ENCODE results near the gene CTBP1. TPM values are rescaled to one million over a fixed set of nuclear protein-coding genes. Genes with fewer than 3 reads are reported as not detected.
A peak's percentile ranks its signal among the peaks of the same experiment; 100 is the strongest.

The CTBP1 gene
- polyA plus RNA-seq, 1 donor from 2014 or later: 325 TPM

DNA sequence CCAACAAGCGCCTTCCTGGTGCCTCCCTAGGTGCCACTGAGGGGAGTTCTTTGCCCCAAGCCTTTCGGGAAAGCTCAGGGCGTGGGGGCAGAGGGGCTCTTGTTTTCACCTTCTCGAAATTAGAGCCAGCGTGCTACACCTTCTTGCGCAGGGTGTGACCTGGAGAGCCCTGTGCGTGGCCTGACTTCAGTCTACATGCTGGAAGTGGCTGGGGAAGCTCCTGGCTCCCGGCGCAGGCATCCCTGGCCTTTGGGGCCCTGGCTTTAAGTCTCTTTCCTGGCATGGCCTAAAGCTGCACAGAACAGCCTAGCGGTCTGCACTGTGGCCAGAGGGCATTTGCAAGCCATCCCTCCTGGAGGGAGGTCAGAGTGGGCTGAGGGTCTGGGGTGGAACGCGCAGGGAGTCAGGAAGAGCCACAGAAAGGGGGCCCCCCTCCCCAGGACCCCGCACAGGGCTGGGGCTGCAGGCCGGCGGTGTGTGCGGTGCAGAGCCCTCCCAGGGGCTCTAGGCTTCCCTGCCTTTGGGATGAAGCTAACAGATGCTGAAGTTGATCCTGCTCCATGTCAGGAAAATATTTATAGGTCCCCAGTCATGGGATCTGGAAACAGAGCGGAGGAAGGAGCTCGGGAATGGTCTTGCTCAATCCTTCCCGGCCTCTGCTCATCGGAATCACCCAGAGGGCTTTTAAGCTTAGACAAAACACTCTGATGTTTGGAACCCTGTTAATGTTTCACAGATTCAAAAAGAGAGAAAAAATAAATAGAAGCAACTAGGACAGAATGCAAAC lies 75.8 kb downstream of the CTBP1 start:
- Histone ChIP-seq H3K36me3 (ENCODE audit: insufficient read depth, low read length) (no peaks in the 10 kb centered on the region), H3K9me3 (ENCODE audit: low read length) (no peaks in the 10 kb centered on the region), H3K4me2 (ENCODE audit: low read length) (no peak overlapping the region), H4K20me1 (ENCODE audit: insufficient read depth) (no peaks in the 10 kb centered on the region), H3K27ac (ENCODE audit: low read length) (no peak overlapping the region), H3F3A (ENCODE audit: insufficient read depth, low read length, poor library complexity, severe bottlenecking) (no peaks in the 10 kb centered on the region), H3K79me2 (replicated peaks; ENCODE audit: insufficient read depth, low read length) (no peaks in the 10 kb centered on the region), H2AFZ (ENCODE audit: low read depth, low read length) (no peak overlapping the region), H3K27me3 (ENCODE audit: insufficient read depth, low read depth, low read length) (peaks cover 56% of the 10 kb centered on the region), H3K9me2 (ENCODE audit: insufficient read depth, low read length) (no peaks in the 10 kb centered on the region), H3K9ac (ENCODE audit: low read length) (no peak overlapping the region), H3K4me3 (ENCODE audit: low read length) (no peak overlapping the region)
- TF ChIP-seq EZH2 (IDR thresholded peaks at IDR 0.05; ENCODE audit: borderline replicate concordance, insufficient read depth, low read length, poor library complexity, severe bottlenecking) (no peak), POLR2AphosphoS5 (IDR thresholded peaks at IDR 0.05) (no peak), EP300 (conservative IDR thresholded peaks at IDR 0.05; ENCODE audit: poor library complexity, severe bottlenecking) (no peak), TAF1 (IDR thresholded peaks at IDR 0.05; ENCODE audit: low read depth) (no peak), MXI1 (conservative IDR thresholded peaks at IDR 0.05; ENCODE audit: poor library complexity, severe bottlenecking) (no peak), RAD21 (conservative IDR thresholded peaks at IDR 0.05) (no peak), SMC3 (conservative IDR thresholded peaks at IDR 0.05; ENCODE audit: poor library complexity) (no peak)
- TF ChIP-seq, protein P1, sequence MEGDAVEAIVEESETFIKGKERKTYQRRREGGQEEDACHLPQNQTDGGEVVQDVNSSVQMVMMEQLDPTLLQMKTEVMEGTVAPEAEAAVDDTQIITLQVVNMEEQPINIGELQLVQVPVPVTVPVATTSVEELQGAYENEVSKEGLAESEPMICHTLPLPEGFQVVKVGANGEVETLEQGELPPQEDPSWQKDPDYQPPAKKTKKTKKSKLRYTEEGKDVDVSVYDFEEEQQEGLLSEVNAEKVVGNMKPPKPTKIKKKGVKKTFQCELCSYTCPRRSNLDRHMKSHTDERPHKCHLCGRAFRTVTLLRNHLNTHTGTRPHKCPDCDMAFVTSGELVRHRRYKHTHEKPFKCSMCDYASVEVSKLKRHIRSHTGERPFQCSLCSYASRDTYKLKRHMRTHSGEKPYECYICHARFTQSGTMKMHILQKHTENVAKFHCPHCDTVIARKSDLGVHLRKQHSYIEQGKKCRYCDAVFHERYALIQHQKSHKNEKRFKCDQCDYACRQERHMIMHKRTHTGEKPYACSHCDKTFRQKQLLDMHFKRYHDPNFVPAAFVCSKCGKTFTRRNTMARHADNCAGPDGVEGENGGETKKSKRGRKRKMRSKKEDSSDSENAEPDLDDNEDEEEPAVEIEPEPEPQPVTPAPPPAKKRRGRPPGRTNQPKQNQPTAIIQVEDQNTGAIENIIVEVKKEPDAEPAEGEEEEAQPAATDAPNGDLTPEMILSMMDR (IDR thresholded peaks at IDR 0.05; ENCODE audit: poor library complexity, severe bottlenecking): no peak
- TF ChIP-seq, protein P2, sequence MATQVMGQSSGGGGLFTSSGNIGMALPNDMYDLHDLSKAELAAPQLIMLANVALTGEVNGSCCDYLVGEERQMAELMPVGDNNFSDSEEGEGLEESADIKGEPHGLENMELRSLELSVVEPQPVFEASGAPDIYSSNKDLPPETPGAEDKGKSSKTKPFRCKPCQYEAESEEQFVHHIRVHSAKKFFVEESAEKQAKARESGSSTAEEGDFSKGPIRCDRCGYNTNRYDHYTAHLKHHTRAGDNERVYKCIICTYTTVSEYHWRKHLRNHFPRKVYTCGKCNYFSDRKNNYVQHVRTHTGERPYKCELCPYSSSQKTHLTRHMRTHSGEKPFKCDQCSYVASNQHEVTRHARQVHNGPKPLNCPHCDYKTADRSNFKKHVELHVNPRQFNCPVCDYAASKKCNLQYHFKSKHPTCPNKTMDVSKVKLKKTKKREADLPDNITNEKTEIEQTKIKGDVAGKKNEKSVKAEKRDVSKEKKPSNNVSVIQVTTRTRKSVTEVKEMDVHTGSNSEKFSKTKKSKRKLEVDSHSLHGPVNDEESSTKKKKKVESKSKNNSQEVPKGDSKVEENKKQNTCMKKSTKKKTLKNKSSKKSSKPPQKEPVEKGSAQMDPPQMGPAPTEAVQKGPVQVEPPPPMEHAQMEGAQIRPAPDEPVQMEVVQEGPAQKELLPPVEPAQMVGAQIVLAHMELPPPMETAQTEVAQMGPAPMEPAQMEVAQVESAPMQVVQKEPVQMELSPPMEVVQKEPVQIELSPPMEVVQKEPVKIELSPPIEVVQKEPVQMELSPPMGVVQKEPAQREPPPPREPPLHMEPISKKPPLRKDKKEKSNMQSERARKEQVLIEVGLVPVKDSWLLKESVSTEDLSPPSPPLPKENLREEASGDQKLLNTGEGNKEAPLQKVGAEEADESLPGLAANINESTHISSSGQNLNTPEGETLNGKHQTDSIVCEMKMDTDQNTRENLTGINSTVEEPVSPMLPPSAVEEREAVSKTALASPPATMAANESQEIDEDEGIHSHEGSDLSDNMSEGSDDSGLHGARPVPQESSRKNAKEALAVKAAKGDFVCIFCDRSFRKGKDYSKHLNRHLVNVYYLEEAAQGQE (IDR thresholded peaks at IDR 0.05; ENCODE audit: borderline replicate concordance): no peak

DNA sequence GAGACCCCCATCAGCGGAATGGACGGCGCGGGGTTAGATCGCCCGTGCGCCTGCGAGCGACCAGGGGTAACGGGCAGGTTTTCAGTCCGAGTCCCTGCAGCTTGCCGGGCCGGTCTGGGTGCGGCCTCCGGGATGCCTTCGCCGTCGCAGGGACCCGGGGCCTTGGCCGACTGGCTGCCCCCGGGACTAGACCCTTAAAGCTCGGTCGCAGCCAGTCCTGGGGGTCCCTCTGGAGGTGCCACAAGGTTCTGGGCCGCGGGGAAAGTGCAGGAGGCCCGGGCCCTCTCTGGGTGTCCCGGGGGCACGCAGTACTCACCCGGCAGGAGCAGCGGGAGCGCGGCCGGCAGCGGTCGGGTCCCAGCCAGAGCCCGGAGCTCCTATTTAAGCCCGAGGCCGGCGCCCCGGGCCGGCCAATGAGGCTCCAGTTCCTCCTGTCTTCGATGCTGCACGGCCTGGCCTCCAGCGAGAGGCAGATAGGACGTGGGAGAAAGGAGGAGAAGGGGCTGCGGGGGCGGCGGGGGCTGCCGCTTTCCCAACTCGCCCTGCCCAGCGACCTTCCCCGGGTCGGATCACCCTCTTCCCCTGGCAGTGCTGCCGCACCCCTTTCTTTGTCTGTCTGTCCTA lies 76.6 kb downstream of the CTBP1 start, which contains the start of gene SPON2:
SPON2 (minus strand) TSS at position 356 of the 624 bp plus-strand sequence.
- no peaks in the 10 kb centered on the region for H3K36me3 ChIP-seq (ENCODE audit: insufficient read depth, low read length)
- no peak within 1 kb of the TSS for H3K27ac ChIP-seq (ENCODE audit: low read length)
- no peaks in the 10 kb centered on the region for H3K9me2 ChIP-seq (ENCODE audit: insufficient read depth, low read length)
- H3K79me2 ChIP-seq (replicated peaks; ENCODE audit: insufficient read depth, low read length): no peaks in the 10 kb centered on the region
- H4K20me1 ChIP-seq (ENCODE audit: insufficient read depth): no peaks in the 10 kb centered on the region
- TF ChIP-seq MXI1 (conservative IDR thresholded peaks at IDR 0.05; ENCODE audit: poor library complexity, severe bottlenecking) (no peak), EZH2 (IDR thresholded peaks at IDR 0.05; ENCODE audit: borderline replicate concordance, insufficient read depth, low read length, poor library complexity, severe bottlenecking) (peak; percentile 56), EP300 (conservative IDR thresholded peaks at IDR 0.05; ENCODE audit: poor library complexity, severe bottlenecking) (no peak), RAD21 (conservative IDR thresholded peaks at IDR 0.05) (no peak)
- no peak within 1 kb of the TSS for H2AFZ ChIP-seq (ENCODE audit: low read depth, low read length)
- no peak within 1 kb of the TSS for H3K4me2 ChIP-seq (ENCODE audit: low read length)
- peaks cover 65% of the 10 kb centered on the region for H3K27me3 ChIP-seq (ENCODE audit: insufficient read depth, low read depth, low read length)
- H3K9me3 ChIP-seq (ENCODE audit: low read length): no peaks in the 10 kb centered on the region
- peak within 1 kb of the TSS; percentile 51 for H3K4me3 ChIP-seq (ENCODE audit: low read length)
- no peaks in the 10 kb centered on the region for H3F3A ChIP-seq (ENCODE audit: insufficient read depth, low read length, poor library complexity, severe bottlenecking)
- no peak within 1 kb of the TSS for H3K9ac ChIP-seq (ENCODE audit: low read length)
